Common myeloid progenitor, CD34-positive (primary cell): ENCODE measurements around the gene ZKSCAN4.
A peak's percentile ranks its signal among the peaks of the same experiment; 100 is the strongest.

ENCODE experiments used
- CTCF ChIA-PET: fragments of 350-600 bp; sonication (Branson Sonifier 250); formaldehyde crosslinking; loops from one replicate; lab custom pipeline; 2021; ENCODE audit warnings: antibody characterized with exemption; lab: Charles Lee
- POLR2A ChIA-PET: fragments of 350-600 bp; sonication (Branson Sonifier 250); formaldehyde crosslinking; loops from one replicate; lab custom pipeline; 2021; ENCODE audit warnings: antibody characterized with exemption; lab: Charles Lee
- DNase-seq, 3 donors: peaks; one replicate each; pipeline versions ENCODE4 v3.0.0 to v3.0.0-alpha.2; 2013
- H3K27ac ChIP-seq, 2 experiments: 1 replicate in 1 of 2; 2 replicates in 1 of 2; pipeline ENCODE4 v1.7.0; 2013; ENCODE audit warnings: inconsistent platforms in 2 of 2, low read length in 2 of 2, mild to moderate bottlenecking in 2 of 2, low read depth in 1 of 2, moderate library complexity in 1 of 2; ENCODE audit not compliant: severe bottlenecking in 2 of 2, insufficient read depth in 1 of 2, poor library complexity in 1 of 2
- H3K27me3 ChIP-seq, 5 experiments: replicated peaks in 2 of 5; 1 replicate in 3 of 5; 2 replicates in 2 of 5; pipeline versions ENCODE4 v1.6.1 to v1.7.0; 2013; ENCODE audit warnings: low read length in 4 of 5, mild to moderate bottlenecking in 2 of 5, moderate library complexity in 2 of 5, inconsistent platforms in 1 of 5; ENCODE audit not compliant: insufficient read depth in 5 of 5, control insufficient read depth in 4 of 5
- H3K36me3 ChIP-seq, 4 experiments: 1 replicate in 2 of 4; 2 replicates in 2 of 4; pipeline versions ENCODE4 v1.6.1 to v1.7.0; 2013; ENCODE audit warnings: low read length in 3 of 4, control low read depth in 1 of 4, mild to moderate bottlenecking in 1 of 4; ENCODE audit not compliant: control insufficient read depth in 4 of 4, insufficient read depth in 4 of 4
- H3K4me1 ChIP-seq, 4 experiments: 1 replicate in 3 of 4; 2 replicates in 1 of 4; pipeline versions ENCODE4 v1.6.1 to v1.7.1; 2013; ENCODE audit warnings: low read length in 3 of 4, mild to moderate bottlenecking in 3 of 4, control low read depth in 1 of 4, inconsistent platforms in 1 of 4, moderate library complexity in 1 of 4; ENCODE audit not compliant: control insufficient read depth in 4 of 4, insufficient read depth in 4 of 4; ENCODE audit errors: control extremely low read depth in 1 of 4
- H3K4me3 ChIP-seq, 7 experiments: 1 replicate in 4 of 7; 2 replicates in 3 of 7; pipeline versions ENCODE4 v1.5.1 to v1.7.0; 2013; ENCODE audit warnings: mild to moderate bottlenecking in 7 of 7, low read length in 6 of 7, moderate library complexity in 6 of 7, inconsistent platforms in 2 of 7, low read depth in 2 of 7, control low read depth in 1 of 7; ENCODE audit not compliant: insufficient read depth in 4 of 7, control insufficient read depth in 1 of 7; ENCODE audit errors: extremely low read depth in 1 of 7
- H3K9me3 ChIP-seq, 5 experiments: 1 replicate in 4 of 5; 2 replicates in 1 of 5; pipeline versions ENCODE4 v1.6.1 to v1.7.1; 2013; ENCODE audit warnings: low read length in 4 of 5, mild to moderate bottlenecking in 2 of 5, inconsistent platforms in 1 of 5, low read depth in 1 of 5, moderate library complexity in 1 of 5; ENCODE audit not compliant: control insufficient read depth in 4 of 5, insufficient read depth in 2 of 5; ENCODE audit errors: control extremely low read depth in 1 of 5
- WGBS: methylation state at CpG from one replicate; pipeline ENCODE4 v1.1.5; 2013; ENCODE audit not compliant: insufficient coverage; 5-methylcytosine and 5-hydroxymethylcytosine counted together

ZKSCAN4 gene

GRCh38 chr6:28280595-28281287 is 28.7 kb upstream of the ZKSCAN4 start:
- H3K36me3 ChIP-seq, result peaks cover 14 to 39% (median 26%) of the 10 kb centered on the region in 4 experiments
- H3K4me1 ChIP-seq, result peaks cover 0 to 15% (median 8%) of the 10 kb centered on the region in 4 experiments
- H3K4me3 ChIP-seq, result peak overlapping the region in 6 of 7 experiments; percentile 66 to 88 (median 84)
- peaks cover 0 to 4% (median 0%) of the 10 kb centered on the region in 5 experiments for H3K9me3 ChIP-seq
- no peak for DNase-seq
- WGBS, result no CpG with 5 or more reads among the region's 3 CpGs
- peak overlapping the region in 1 of 2 experiments; percentile 72 for H3K27ac ChIP-seq
- ChIA-PET CTCF (interaction anchor here (1.3 to 2.6 kb wide), 4 partner anchors 13 to 75 kb away, joined by 3 to 12 read pairs (median 6); partner anchors contain the start of genes ZKSCAN3 and ZSCAN26), POLR2A (interaction anchor here (1.0 to 1.3 kb wide), 2 partner anchors 28 to 55 kb away, joined by 3 to 10 read pairs; partner anchors contain the start of genes ZKSCAN4 and ZSCAN31)
- H3K27me3 ChIP-seq, result no peaks in the 10 kb centered on the region

- Histone ChIP-seq H3K27me3 (no peaks in the 10 kb centered on the region), H3K4me1 (peaks cover 0 to 15% (median 8%) of the 10 kb centered on the region in 4 experiments), H3K4me3 (no peak overlapping the region), H3K9me3 (no peaks in the 10 kb centered on the region), H3K36me3 (peaks cover 21 to 47% (median 33%) of the 10 kb centered on the region in 4 experiments), H3K27ac (no peak overlapping the region)
- CTCF ChIA-PET, result interaction anchor here (1.2 kb wide), 1 partner anchor 78 kb away, joined by 4 read pairs; no protein-coding TSS in a partner anchor
- POLR2A ChIA-PET, result no interaction called here
- DNase-seq, result no peak
- no CpG with 5 or more reads among the region's 3 CpGs for WGBS
Observed at GRCh38 chr6:28277746-28278145, 25.7 kb upstream of the ZKSCAN4 start.

GRCh38 chr6:28274888-28275287 is 22.8 kb upstream of the ZKSCAN4 start:
- no peak for DNase-seq
- Histone ChIP-seq H3K27me3 (no peaks in the 10 kb centered on the region), H3K4me1 (no peaks in the 10 kb centered on the region), H3K36me3 (peaks cover 33 to 58% (median 44%) of the 10 kb centered on the region in 4 experiments), H3K4me3 (no peak overlapping the region), H3K9me3 (no peaks in the 10 kb centered on the region), H3K27ac (no peak overlapping the region)
- CTCF ChIA-PET, result interaction anchor here (1.0 to 1.4 kb wide), 2 partner anchors 22 to 81 kb away, joined by 3 to 5 read pairs; no protein-coding TSS in a partner anchor
- POLR2A ChIA-PET, result no interaction called here

- Histone ChIP-seq H3K4me3 (no peak overlapping the region), H3K9me3 (no peaks in the 10 kb centered on the region), H3K27me3 (no peaks in the 10 kb centered on the region), H3K36me3 (peaks cover 15 to 30% (median 26%) of the 10 kb centered on the region in 4 experiments), H3K4me1 (peaks cover 11 to 31% (median 19%) of the 10 kb centered on the region in 4 experiments), H3K27ac (no peak overlapping the region)
- peak in 2 of 3 donors; percentile 57 to 73 for DNase-seq
- CTCF ChIA-PET, result interaction anchor here (1.5 kb wide), 1 partner anchor 85 kb away, joined by 4 read pairs; no protein-coding TSS in a partner anchor
- POLR2A ChIA-PET, result interaction anchor here (1.3 kb wide), 1 partner anchor 67 kb away, joined by 4 read pairs; the partner anchor contains the start of gene ZSCAN31
Observed at GRCh38 chr6:28269492-28269891, 17.4 kb upstream of the ZKSCAN4 start.

GRCh38 chr6:28267695-28268059 is 15.6 kb upstream of the ZKSCAN4 start:
- Histone ChIP-seq H3K27me3 (no peaks in the 10 kb centered on the region), H3K9me3 (no peaks in the 10 kb centered on the region), H3K4me1 (peaks cover 11 to 40% (median 19%) of the 10 kb centered on the region in 4 experiments), H3K27ac (peak overlapping the region; percentile 74 to 90), H3K36me3 (peaks cover 5 to 17% (median 10%) of the 10 kb centered on the region in 4 experiments), H3K4me3 (peak overlapping the region in 6 of 7 experiments; percentile 52 to 95 (median 90))
- DNase-seq, result no peak
- WGBS, result 0% methylated on average over 1 of the region's 1 CpG
- CTCF ChIA-PET, result interaction anchor here (1.0 to 2.4 kb wide), 8 partner anchors 13 to 126 kb away, joined by 3 to 15 read pairs (median 6); partner anchors contain the start of genes PGBD1, ZKSCAN4 and ZKSCAN8
- POLR2A ChIA-PET, result interaction anchor here (0.7 to 2.5 kb wide), 3 partner anchors 12 to 68 kb away, joined by 3 to 11 read pairs (median 5); partner anchors contain the start of genes ZKSCAN4 and ZSCAN31

- POLR2A ChIA-PET, result interaction anchor here (0.7 to 2.5 kb wide), 3 partner anchors 13 to 69 kb away, joined by 3 to 11 read pairs (median 5); partner anchors contain the start of genes ZKSCAN4 and ZSCAN31
- Histone ChIP-seq H3K27ac (peak within 1 kb of the TSS; percentile 74 to 90), H3K27me3 (no peaks in the 10 kb centered on the region), H3K9me3 (no peaks in the 10 kb centered on the region), H3K36me3 (peaks cover 3 to 14% (median 5%) of the 10 kb centered on the region in 4 experiments), H3K4me1 (peaks cover 11 to 40% (median 19%) of the 10 kb centered on the region in 4 experiments), H3K4me3 (peak within 1 kb of the TSS; percentile 52 to 95 (median 90))
- 0% methylated on average over 27 of the region's 32 CpGs for WGBS
- DNase-seq, result peak; percentile 93 to 97 (median 96)
- CTCF ChIA-PET, result interaction anchor here (0.6 to 2.4 kb wide), 10 partner anchors 14 to 125 kb away, joined by 3 to 15 read pairs (median 6); partner anchors contain the start of genes PGBD1, ZKSCAN4 and ZKSCAN8
Observed at GRCh38 chr6:28266962-28267694, 15.1 kb upstream of the ZKSCAN4 start, which contains the start of gene ZSCAN26. Gene ZSCAN26, plus strand, starts transcription at chr6:28267143. Its CDS starts 4,777 bp downstream, at chr6:28271920.
